HG03575 (cell line): Measurements from ENCODE around the gene SETD4.
"Not testable (repeated sequence)": the region's sequence is repeated elsewhere in the genome, so short reads cannot be mapped to it uniquely, and the experiment has no call there.

Source experiments
- ATAC-seq: cut with Tn5 transposase; IDR thresholded peaks from one replicate; pipeline ENCODE4 v1.9.1; 2021; ENCODE audit not compliant: unreplicated experiment, insufficient number of reproducible peaks, low FRiP score; ENCODE audit errors: extremely low read depth

The SETD4 gene

GRCh38 chr21:36079671-36080070 is 19.3 kb upstream of the SETD4 start:
- ATAC-seq, result no peak

- no peak for ATAC-seq
Measured at GRCh38 chr21:36079010-36079649, 18.8 kb upstream of the SETD4 start.

GRCh38 chr21:36077758-36078157 is 17.4 kb upstream of the SETD4 start:
- no peak for ATAC-seq

GRCh38 chr21:36076878-36077655 is 16.7 kb upstream of the SETD4 start:
- no peak for ATAC-seq

- no peak for ATAC-seq
Measured at GRCh38 chr21:36075953-36076352, 15.6 kb upstream of the SETD4 start.

GRCh38 chr21:36075171-36075570 is 14.8 kb upstream of the SETD4 start:
- ATAC-seq, result no peak

- ATAC-seq, result not testable (repeated sequence)
Measured at GRCh38 chr21:36073911-36074310, 13.6 kb upstream of the SETD4 start.

- ATAC-seq, result no peak
Measured at GRCh38 chr21:36073181-36073580, 12.9 kb upstream of the SETD4 start.

GRCh38 chr21:36072453-36073162 is 12.3 kb upstream of the SETD4 start:
- ATAC-seq, result no peak

GRCh38 chr21:36070999-36071398 is 10.7 kb upstream of the SETD4 start:
- ATAC-seq, result no peak

- ATAC-seq, result no peak
Measured at GRCh38 chr21:36069713-36070583, 9.6 kb upstream of the SETD4 start, which contains the start of gene CBR1. Gene CBR1, plus strand, starts transcription at chr21:36070024. Its CDS starts 92 bp downstream, at chr21:36070116.

GRCh38 chr21:36068748-36069398 is 8.5 kb upstream of the SETD4 start:
- no peak for ATAC-seq

- no peak for ATAC-seq
Measured at GRCh38 chr21:36065497-36066036, 5.2 kb upstream of the SETD4 start.

- no peak for ATAC-seq
Measured at GRCh38 chr21:36064085-36064460, 3.7 kb upstream of the SETD4 start.

GRCh38 chr21:36063375-36064084 is 3.2 kb upstream of the SETD4 start:
- ATAC-seq, result no peak

- no peak for ATAC-seq
Measured at GRCh38 chr21:36061445-36061844, 1.1 kb upstream of the SETD4 start.

GRCh38 chr21:36059823-36060158 is 535 bp downstream of the SETD4 start:
- peak; percentile 14 for ATAC-seq

GRCh38 chr21:36055551-36055950 is 4.8 kb downstream of the SETD4 start:
- ATAC-seq, result no peak
